Sigmoid colon (tissue), 4 donors: Measurements from ENCODE around the gene SCN1B.

Experiments
- EP300 ChIP-seq, 4 donors: sonication (generic); formaldehyde crosslinking; IDR thresholded peaks; one replicate each; pipeline ENCODE4 v1.6.1; 2017; ENCODE audit warnings: antibody characterized with exemption in 4 of 4
- POLR2A ChIP-seq, 2 donors: fragments of 450-650 bp; IDR thresholded peaks; one replicate each; pipeline ENCODE4 v1.6.1; 2016; ENCODE audit warnings: antibody characterized with exemption in 2 of 2, mild to moderate bottlenecking in 2 of 2, moderate library complexity in 2 of 2
- POLR2AphosphoS5 ChIP-seq, 4 donors: sonication (generic); formaldehyde crosslinking; IDR thresholded peaks; one replicate each; pipeline ENCODE4 v1.6.1; 2017; ENCODE audit warnings: antibody characterized with exemption in 4 of 4
- TF ChIP-seq, protein P1 (sequence below), 4 experiments: fragments of 450-650 bp in 3 of 4; fragments of 200-600 bp in 1 of 4; IDR thresholded peaks; one replicate each; pipeline ENCODE4 v1.5.1; 2016 to 2019; ENCODE audit warnings: antibody characterized with exemption in 4 of 4, mild to moderate bottlenecking in 3 of 4, moderate library complexity in 2 of 4

DNA sequence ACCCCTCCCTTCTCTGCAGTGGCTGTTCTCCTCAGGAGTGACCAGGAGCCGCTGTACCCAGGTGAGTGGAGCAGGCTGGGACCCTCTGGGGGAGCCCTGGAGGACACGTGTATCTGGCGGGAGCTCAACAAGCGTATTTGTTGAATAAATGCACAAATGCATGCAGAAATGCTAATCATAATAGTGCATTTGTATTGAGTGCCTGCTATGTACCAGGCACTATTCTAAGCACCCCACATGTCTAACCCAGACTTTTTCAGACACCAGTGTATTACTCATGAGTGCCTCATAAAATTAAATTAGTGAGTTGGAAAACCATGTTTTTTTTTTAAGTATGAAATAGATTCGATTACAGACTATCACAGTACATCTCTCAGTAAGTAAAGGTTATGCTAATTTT, 19.2 kb downstream of the SCN1B start:
- no peak for TF ChIP-seq POLR2A (IDR thresholded peaks at IDR 0.05)
- TF ChIP-seq, protein P1, sequence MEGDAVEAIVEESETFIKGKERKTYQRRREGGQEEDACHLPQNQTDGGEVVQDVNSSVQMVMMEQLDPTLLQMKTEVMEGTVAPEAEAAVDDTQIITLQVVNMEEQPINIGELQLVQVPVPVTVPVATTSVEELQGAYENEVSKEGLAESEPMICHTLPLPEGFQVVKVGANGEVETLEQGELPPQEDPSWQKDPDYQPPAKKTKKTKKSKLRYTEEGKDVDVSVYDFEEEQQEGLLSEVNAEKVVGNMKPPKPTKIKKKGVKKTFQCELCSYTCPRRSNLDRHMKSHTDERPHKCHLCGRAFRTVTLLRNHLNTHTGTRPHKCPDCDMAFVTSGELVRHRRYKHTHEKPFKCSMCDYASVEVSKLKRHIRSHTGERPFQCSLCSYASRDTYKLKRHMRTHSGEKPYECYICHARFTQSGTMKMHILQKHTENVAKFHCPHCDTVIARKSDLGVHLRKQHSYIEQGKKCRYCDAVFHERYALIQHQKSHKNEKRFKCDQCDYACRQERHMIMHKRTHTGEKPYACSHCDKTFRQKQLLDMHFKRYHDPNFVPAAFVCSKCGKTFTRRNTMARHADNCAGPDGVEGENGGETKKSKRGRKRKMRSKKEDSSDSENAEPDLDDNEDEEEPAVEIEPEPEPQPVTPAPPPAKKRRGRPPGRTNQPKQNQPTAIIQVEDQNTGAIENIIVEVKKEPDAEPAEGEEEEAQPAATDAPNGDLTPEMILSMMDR (IDR thresholded peaks at IDR 0.05), result no peak
- no peak for TF ChIP-seq POLR2AphosphoS5 (IDR thresholded peaks at IDR 0.05)
- no peak for TF ChIP-seq EP300 (IDR thresholded peaks at IDR 0.05)
